ENCODE results near the gene PRX. TPM values are rescaled to one million over a fixed set of nuclear protein-coding genes. Genes with fewer than 3 reads are reported as not detected.
"Not testable (repeated sequence)": the region's sequence is repeated elsewhere in the genome, so short reads cannot be mapped to it uniquely, and the experiment has no call there.

PRX gene, protein sequence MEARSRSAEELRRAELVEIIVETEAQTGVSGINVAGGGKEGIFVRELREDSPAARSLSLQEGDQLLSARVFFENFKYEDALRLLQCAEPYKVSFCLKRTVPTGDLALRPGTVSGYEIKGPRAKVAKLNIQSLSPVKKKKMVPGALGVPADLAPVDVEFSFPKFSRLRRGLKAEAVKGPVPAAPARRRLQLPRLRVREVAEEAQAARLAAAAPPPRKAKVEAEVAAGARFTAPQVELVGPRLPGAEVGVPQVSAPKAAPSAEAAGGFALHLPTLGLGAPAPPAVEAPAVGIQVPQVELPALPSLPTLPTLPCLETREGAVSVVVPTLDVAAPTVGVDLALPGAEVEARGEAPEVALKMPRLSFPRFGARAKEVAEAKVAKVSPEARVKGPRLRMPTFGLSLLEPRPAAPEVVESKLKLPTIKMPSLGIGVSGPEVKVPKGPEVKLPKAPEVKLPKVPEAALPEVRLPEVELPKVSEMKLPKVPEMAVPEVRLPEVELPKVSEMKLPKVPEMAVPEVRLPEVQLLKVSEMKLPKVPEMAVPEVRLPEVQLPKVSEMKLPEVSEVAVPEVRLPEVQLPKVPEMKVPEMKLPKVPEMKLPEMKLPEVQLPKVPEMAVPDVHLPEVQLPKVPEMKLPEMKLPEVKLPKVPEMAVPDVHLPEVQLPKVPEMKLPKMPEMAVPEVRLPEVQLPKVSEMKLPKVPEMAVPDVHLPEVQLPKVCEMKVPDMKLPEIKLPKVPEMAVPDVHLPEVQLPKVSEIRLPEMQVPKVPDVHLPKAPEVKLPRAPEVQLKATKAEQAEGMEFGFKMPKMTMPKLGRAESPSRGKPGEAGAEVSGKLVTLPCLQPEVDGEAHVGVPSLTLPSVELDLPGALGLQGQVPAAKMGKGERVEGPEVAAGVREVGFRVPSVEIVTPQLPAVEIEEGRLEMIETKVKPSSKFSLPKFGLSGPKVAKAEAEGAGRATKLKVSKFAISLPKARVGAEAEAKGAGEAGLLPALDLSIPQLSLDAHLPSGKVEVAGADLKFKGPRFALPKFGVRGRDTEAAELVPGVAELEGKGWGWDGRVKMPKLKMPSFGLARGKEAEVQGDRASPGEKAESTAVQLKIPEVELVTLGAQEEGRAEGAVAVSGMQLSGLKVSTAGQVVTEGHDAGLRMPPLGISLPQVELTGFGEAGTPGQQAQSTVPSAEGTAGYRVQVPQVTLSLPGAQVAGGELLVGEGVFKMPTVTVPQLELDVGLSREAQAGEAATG (N-terminal part only)
- polyA plus RNA-seq (ENCODE audit: insufficient read length in 3 of 3), result 10 to 100 TPM; 13.1 to 15.5 (median 14.2) TPM
- long read RNA-seq, donor 1, full-length matches to known transcripts, result 1 of 1 reads
- long read RNA-seq, donor 1, partial matches to known transcripts, result 0 of 1 reads
- long read RNA-seq, donor 1, other reads (novel, unspliced or antisense), result 0 of 1 reads
- long read RNA-seq, donor 2, full-length matches to known transcripts, result 2 of 2 reads
- long read RNA-seq, donor 2, partial matches to known transcripts, result 0 of 2 reads
- long read RNA-seq, donor 2, other reads (novel, unspliced or antisense), result 0 of 2 reads
- long read RNA-seq, donor 3, full-length matches to known transcripts, result 3 of 3 reads
- long read RNA-seq, donor 3, partial matches to known transcripts, result 0 of 3 reads
- long read RNA-seq, donor 3, other reads (novel, unspliced or antisense), result 0 of 3 reads
- long read RNA-seq, donor 4, full-length matches to known transcripts, result 1 of 1 reads
- long read RNA-seq, donor 4, partial matches to known transcripts, result 0 of 1 reads
- long read RNA-seq, donor 4, other reads (novel, unspliced or antisense), result 0 of 1 reads
- long read RNA-seq, donor 5, full-length matches to known transcripts, result 1 of 1 reads
- long read RNA-seq, donor 5, partial matches to known transcripts, result 0 of 1 reads
- long read RNA-seq, donor 5, other reads (novel, unspliced or antisense), result 0 of 1 reads
- long read RNA-seq, donor 6, full-length matches to known transcripts, result 2 of 2 reads
- long read RNA-seq, donor 6, partial matches to known transcripts, result 0 of 2 reads
- long read RNA-seq, donor 6, other reads (novel, unspliced or antisense), result 0 of 2 reads
- long read RNA-seq, donor 7, full-length matches to known transcripts, result 2 of 8 reads
- long read RNA-seq, donor 7, partial matches to known transcripts, result 6 of 8 reads
- long read RNA-seq, donor 7, other reads (novel, unspliced or antisense), result 0 of 8 reads
- long read RNA-seq, donor 8, full-length matches to known transcripts, result 1 of 1 reads
- long read RNA-seq, donor 8, partial matches to known transcripts, result 0 of 1 reads
- long read RNA-seq, donor 8, other reads (novel, unspliced or antisense), result 0 of 1 reads
- long read RNA-seq, donor 9, full-length matches to known transcripts, result 1 of 1 reads
- long read RNA-seq, donor 9, partial matches to known transcripts, result 0 of 1 reads
- long read RNA-seq, donor 9, other reads (novel, unspliced or antisense), result 0 of 1 reads
- long read RNA-seq, donor 10, partial matches to known transcripts, result 5 of 5 reads
- long read RNA-seq, donor 10, other reads (novel, unspliced or antisense), result 0 of 5 reads
- long read RNA-seq, donor 11, result 0 reads
- long read RNA-seq, donor 12, result 0 reads
- long read RNA-seq, donor 13, result 0 reads
- long read RNA-seq, donor 14, result 0 reads
- long read RNA-seq, donor 15, full-length matches to known transcripts, result 5 of 14 reads
- long read RNA-seq, donor 15, partial matches to known transcripts, result 9 of 14 reads
- long read RNA-seq, donor 15, other reads (novel, unspliced or antisense), result 0 of 14 reads
- long read RNA-seq, donor 16, full-length matches to known transcripts, result 3 of 8 reads
- long read RNA-seq, donor 16, partial matches to known transcripts, result 5 of 8 reads
- long read RNA-seq, donor 16, other reads (novel, unspliced or antisense), result 0 of 8 reads

DNA sequence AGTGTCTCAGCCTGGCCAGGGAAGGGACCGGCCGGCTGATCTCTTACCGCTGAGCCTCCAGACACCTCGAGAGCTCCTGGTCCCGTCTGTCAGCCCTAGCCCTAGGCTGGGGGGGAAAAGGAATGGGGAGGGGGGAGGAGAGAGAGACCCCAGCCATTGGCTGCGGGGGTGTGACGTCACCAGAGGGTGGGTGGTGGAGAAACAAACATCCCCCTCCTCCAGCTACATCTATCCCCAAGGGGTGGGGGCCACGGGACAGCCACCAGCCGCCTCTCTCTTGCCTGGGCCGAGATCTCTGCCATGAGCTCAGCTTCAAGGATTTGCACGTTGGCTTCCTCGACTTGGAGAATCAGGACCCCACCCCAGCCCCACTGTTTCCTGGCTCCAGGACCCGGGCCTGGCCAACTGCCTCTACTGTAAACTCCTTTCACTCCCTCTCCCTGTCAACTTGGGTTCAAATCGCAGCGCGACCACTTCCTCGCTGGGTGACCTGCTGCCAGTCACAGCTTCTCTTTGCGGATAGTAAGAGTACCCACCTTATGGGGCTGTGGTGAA lies at the start of gene PRX:
Gene PRX (minus strand): TSS at position 88 of the 555 bp plus-strand sequence. CDS start 5,446 bp downstream, outside the sequence.
- no peak for DNase-seq

DNA sequence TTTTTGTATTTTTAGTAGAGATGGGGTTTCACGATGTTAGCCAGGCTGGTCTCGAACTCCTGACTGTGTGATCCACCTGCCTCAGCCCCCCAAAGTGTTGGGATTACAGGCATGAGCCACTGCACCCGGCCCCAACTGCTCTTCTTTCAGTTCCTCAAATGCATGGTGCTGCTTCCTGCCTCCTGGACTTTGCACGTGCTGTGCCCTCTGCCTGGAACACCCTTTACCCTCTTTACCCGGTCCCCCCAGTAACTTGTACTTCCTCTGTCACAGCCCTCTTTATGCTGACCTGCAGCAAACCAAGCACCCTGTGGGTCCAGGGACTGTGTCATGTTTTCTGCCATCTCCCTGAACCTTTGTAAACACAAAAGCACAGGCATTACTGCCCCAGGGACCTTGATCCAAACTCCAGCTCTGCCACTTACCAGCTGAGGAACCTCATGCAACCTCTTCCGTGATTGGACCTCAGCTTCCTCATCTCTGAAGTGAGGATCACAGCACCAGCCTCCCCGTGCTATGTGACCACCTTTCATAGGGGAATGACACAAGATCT lies 48.6 kb upstream of the PRX start:
- no peak for DNase-seq

GRCh38 chr19:40460185-40460584 lies 47.0 kb upstream of the PRX start:
- no peak for DNase-seq

GRCh38 chr19:40458597-40458974 lies 45.4 kb upstream of the PRX start:
- no peak for DNase-seq

DNA sequence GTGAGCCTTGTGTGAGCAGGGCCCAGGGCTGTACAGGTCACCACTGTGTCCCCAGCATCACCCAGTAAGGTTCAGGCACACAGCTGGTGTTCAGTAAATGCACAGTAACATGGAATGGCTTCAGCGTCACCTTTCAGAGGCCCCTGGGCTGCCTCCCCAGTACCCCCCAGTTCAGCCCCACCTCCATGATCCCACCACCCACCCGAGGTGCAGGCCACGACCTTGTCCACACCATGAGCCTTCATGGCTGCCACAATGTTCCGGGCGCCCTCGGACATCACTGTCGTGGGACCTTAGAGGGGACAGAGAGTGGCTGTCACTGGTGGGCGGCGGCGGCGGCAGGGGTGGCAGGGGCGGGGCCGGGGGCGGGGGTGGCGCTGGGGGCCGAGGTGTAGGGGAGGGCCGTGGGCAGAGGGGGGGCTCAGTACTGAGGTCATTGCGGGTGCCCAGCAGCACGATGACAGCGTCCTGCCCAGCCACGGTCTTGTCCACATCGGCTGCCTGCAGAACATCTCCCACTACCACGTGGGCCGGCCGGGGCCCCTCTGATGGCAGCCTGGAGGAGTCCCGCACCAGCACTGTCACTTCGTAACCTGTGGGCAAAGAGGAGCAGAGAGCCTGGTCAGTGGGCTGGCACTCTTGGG lies 44.9 kb upstream of the PRX start:
- no peak for DNase-seq

DNA sequence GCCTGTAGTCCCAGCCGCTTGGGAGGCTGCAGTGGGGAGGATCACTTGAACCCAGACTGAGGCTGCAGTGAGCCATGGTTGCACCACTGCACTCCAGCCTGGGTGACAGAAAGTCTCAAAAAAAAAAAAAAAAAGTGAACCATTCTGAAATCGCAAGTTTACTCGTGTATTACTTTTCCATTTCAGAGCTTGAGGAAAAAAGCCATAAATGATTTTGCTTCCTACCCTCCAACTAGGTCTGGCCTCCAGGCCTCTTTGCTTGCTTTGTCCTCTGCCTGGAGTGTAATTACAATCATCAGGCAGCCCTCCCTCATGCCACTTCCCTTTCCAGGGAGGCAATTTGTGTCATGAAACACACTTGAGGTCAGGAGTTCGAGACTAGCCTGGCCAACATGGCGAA lies 43.9 kb upstream of the PRX start:
- no peak for DNase-seq

GRCh38 chr19:40453943-40454342 lies 40.8 kb upstream of the PRX start:
- DNase-seq, result not testable (repeated sequence)

GRCh38 chr19:40453151-40453735 lies 40.1 kb upstream of the PRX start:
- DNase-seq, result no peak

DNA sequence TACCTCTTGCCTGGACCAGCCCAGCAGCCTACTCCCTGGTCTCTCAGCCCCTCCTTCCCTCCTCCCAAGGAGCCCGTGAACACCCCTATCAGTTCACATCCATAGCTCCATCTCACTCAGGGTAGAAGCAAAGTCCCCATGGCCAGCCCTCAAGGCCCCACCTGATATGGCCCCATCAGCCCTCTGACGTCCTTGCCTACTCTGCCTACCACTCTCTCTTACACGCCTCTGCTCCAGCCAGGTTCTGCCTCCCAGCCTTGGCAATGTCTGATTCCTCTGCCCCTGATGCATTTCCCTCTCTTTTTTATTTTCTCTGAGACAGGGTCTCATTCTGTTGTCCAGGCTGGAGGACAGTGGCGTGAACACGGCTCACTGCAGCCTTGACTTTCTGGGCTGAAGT lies 38.8 kb upstream of the PRX start:
- DNase-seq, result no peak

DNA sequence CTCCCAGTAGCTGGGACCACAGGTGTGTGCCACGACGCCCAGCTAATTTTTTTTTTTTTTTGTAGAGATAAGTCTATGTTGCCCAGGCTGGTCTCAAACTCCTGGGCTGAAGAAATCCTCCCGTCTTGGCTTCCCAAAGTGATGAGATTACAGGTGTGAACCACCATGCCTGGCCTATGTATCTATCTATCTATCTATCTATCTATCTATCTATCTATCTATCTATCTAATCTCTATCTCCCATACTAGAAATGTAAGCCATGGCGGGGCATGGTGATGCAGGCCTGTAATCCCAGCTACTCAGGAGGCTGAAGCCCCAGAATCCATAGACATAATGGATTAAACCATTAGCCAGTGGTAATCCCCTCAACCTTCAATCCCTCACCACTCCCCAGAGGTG lies 37.5 kb upstream of the PRX start:
- no peak for DNase-seq

GRCh38 chr19:40449506-40449905 lies 36.3 kb upstream of the PRX start:
- DNase-seq, result no peak

GRCh38 chr19:40446263-40446784 lies 33.1 kb upstream of the PRX start:
- no peak for DNase-seq

- DNase-seq, result peak; percentile 66
Measured at GRCh38 chr19:40445780-40446262, 32.6 kb upstream of the PRX start.

DNA sequence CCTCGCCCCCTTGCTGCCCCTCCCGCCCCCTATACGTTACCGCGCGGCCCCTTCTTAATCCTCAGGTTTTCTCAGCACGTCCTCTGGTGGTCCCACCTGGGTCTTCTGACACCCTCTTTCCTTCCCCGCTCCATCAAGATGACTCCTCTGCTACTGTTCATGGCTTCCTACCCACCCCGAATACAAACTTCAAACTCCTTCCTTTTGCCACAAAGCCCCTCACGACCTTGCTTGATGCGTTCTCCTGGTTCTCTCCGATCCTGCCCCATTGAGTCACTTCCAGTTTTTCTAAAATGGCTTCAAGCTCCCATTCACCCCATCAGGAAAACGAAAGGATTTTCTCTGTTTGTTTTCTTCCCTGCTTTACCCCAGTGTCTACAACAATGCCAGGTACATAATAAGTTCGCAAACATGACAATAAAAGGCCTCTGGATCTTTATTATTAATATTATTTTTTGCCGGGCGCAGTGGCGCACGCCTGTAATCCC lies 31.7 kb upstream of the PRX start:
- no peak for DNase-seq

GRCh38 chr19:40444000-40444824 lies 31.0 kb upstream of the PRX start, which contains the start of gene SERTAD3:
Gene SERTAD3 (minus strand): TSS chr19:40444335. CDS start chr19:40442080, 2,255 bp downstream.
- peak; percentile 98 for DNase-seq
